ENCODE measurements around the gene SULT1E1.

GRCh38 chr4:69888336-69888735 is 28.4 kb upstream of the SULT1E1 start:
- TF ChIP-seq CTCF (IDR thresholded peaks at IDR 0.05) (no peak), POLR2A (IDR thresholded peaks at IDR 0.05) (no peak), EP300 (IDR thresholded peaks at IDR 0.05) (no peak)

All from ovary (tissue), 3 donors.